WTC11 (cell line): Measurements from ENCODE around the gene FBLN2. TPM values are rescaled to one million over a fixed set of nuclear protein-coding genes. Genes with fewer than 3 reads are reported as not detected.

ENCODE experiments used
- ATAC-seq: fragments of 200-7000 bp; cut with Tn5 transposase; 2 replicates; pipeline ENCODE4 v1.10.0; 2021; ENCODE audit warnings: mild to moderate bottlenecking, moderate library complexity
- CTCF ChIA-PET: fragments of 300-600 bp; sonication (Branson Sonifier 250); formaldehyde crosslinking; loops from one replicate; lab custom pipeline; 2021; ENCODE audit warnings: antibody characterized with exemption; lab: Charles Lee
- POLR2A ChIA-PET: fragments of 350-600 bp; sonication (Branson Sonifier 250); formaldehyde crosslinking; loops from one replicate; lab custom pipeline; 2021; ENCODE audit warnings: antibody characterized with exemption; lab: Charles Lee
- DNase-seq: peaks from one replicate; pipeline ENCODE4 v3.0.0; 2021; ENCODE audit warnings: low spot score
- H3K27ac Mint-ChIP-seq: 2 replicates; pipeline ENCODE4 v1.8.0; 2021; ENCODE audit warnings: mixed read lengths
- H3K27me3 Mint-ChIP-seq: 2 replicates; pipeline ENCODE4 v1.8.0; 2021; ENCODE audit warnings: low read depth, mild to moderate bottlenecking, moderate library complexity, mixed read lengths
- H3K36me3 Mint-ChIP-seq: 2 replicates; pipeline ENCODE4 v1.8.0; 2021; ENCODE audit warnings: mixed read lengths
- H3K4me1 Mint-ChIP-seq: 2 replicates; pipeline ENCODE4 v1.8.0; 2022; ENCODE audit warnings: mixed read lengths
- H3K4me3 Mint-ChIP-seq: 2 replicates; pipeline ENCODE4 v1.8.0; 2021; ENCODE audit warnings: mild to moderate bottlenecking, moderate library complexity, mixed read lengths
- H3K9me3 Mint-ChIP-seq: 2 replicates; pipeline ENCODE4 v1.8.0; 2021; ENCODE audit warnings: mixed read lengths
- CTCF ChIP-seq: fragments of 200-600 bp; IDR thresholded peaks from 2 replicates; pipeline ENCODE4 v1.8.0; 2022; ENCODE audit warnings: antibody characterized with exemption
- FOXK1 ChIP-seq: sonication (generic); formaldehyde crosslinking; IDR thresholded peaks from 2 replicates; pipeline ENCODE4 v1.8.0; 2022; ENCODE audit warnings: mild to moderate bottlenecking, moderate library complexity, missing genetic modification reagents
- FOXP1 ChIP-seq: sonication (generic); formaldehyde crosslinking; IDR thresholded peaks from 2 replicates; pipeline ENCODE4 v1.8.0; 2022; ENCODE audit warnings: missing genetic modification reagents, mild to moderate bottlenecking, moderate library complexity, borderline replicate concordance
- GTF2I ChIP-seq: fragments of 250-450 bp; sonication (Bioruptor Pico); conservative IDR thresholded peaks from 2 replicates; pipeline ENCODE4 v1.4.0; 2021; ENCODE audit warnings: mild to moderate bottlenecking
- IRF1 ChIP-seq: sonication (generic); formaldehyde crosslinking; IDR thresholded peaks from 2 replicates; pipeline ENCODE4 v1.8.0; 2023; ENCODE audit warnings: missing genetic modification reagents
- MAX ChIP-seq: sonication (generic); formaldehyde crosslinking; IDR thresholded peaks from 2 replicates; pipeline ENCODE4 v1.8.0; 2022; ENCODE audit warnings: mild to moderate bottlenecking, missing genetic modification reagents
- NFE2L1 ChIP-seq: sonication (generic); formaldehyde crosslinking; IDR thresholded peaks from 2 replicates; pipeline ENCODE4 v1.8.1; 2023; ENCODE audit warnings: missing genetic modification reagents
- NR1H2 ChIP-seq: sonication (generic); formaldehyde crosslinking; IDR thresholded peaks from 2 replicates; pipeline ENCODE4 v1.9.0; 2021; ENCODE audit warnings: mild to moderate bottlenecking, moderate library complexity, missing genetic modification reagents
- NR3C1 ChIP-seq: sonication (generic); formaldehyde crosslinking; conservative IDR thresholded peaks from 2 replicates; pipeline ENCODE4 v1.8.1; 2023; ENCODE audit warnings: low read depth, mild to moderate bottlenecking, missing genetic modification reagents
- RORB ChIP-seq: fragments of 250-450 bp; sonication (Bioruptor Pico); IDR thresholded peaks from 2 replicates; pipeline ENCODE4 v1.9.0; 2021; ENCODE audit warnings: mild to moderate bottlenecking
- SMAD3 ChIP-seq: sonication (generic); formaldehyde crosslinking; IDR thresholded peaks from 2 replicates; pipeline ENCODE4 v1.8.0; 2022; ENCODE audit warnings: missing genetic modification reagents, mild to moderate bottlenecking, borderline replicate concordance
- SMAD4 ChIP-seq: sonication (generic); formaldehyde crosslinking; IDR thresholded peaks from 2 replicates; pipeline ENCODE4 v1.8.0; 2022; ENCODE audit warnings: mild to moderate bottlenecking, missing genetic modification reagents
- USF1 ChIP-seq: sonication (generic); formaldehyde crosslinking; IDR thresholded peaks from 2 replicates; pipeline ENCODE4 v1.8.0; 2022; ENCODE audit warnings: mild to moderate bottlenecking, missing genetic modification reagents
- USF2 ChIP-seq: sonication (generic); formaldehyde crosslinking; IDR thresholded peaks from 2 replicates; pipeline ENCODE4 v1.8.1; 2023; ENCODE audit warnings: mild to moderate bottlenecking, missing genetic modification reagents, moderate library complexity
- ZMAT4 ChIP-seq: fragments of 250-450 bp; sonication (Bioruptor Pico); IDR thresholded peaks from 2 replicates; pipeline ENCODE4 v1.9.0; 2021; ENCODE audit warnings: mild to moderate bottlenecking
- ZNF396 ChIP-seq: fragments of 250-450 bp; sonication (Bioruptor Pico); IDR thresholded peaks from 2 replicates; pipeline ENCODE4 v1.8.0; 2021; ENCODE audit warnings: mild to moderate bottlenecking, moderate library complexity, borderline replicate concordance
- ZNF532 ChIP-seq: fragments of 250-450 bp; sonication (Bioruptor Pico); IDR thresholded peaks from 2 replicates; pipeline ENCODE4 v1.9.0; 2021; ENCODE audit warnings: mild to moderate bottlenecking, borderline replicate concordance
- ZNF671 ChIP-seq: fragments of 250-450 bp; sonication (Bioruptor Pico); IDR thresholded peaks from 2 replicates; pipeline ENCODE4 v1.8.0; 2021; ENCODE audit warnings: mild to moderate bottlenecking
- total RNA-seq: library from RNA; stranded (reverse); gene quantifications from 3 replicates; pipeline ENCODE4 v1.2.3, GENCODE V29; 2021

The FBLN2 gene
- total RNA-seq, 1 experiment from 2014 or later: 20.7 TPM

GRCh38 chr3:13559764-13560525, 11.0 kb downstream of the FBLN2 start (continued):
- no peak for TF ChIP-seq ZNF532 (CRISPR knock-in tag)
- TF ChIP-seq SMAD4 (CRISPR knock-in tag): no peak

- Mint-ChIP-seq H3K27me3 (no peaks in the 10 kb centered on the region), H3K36me3 (no peaks in the 10 kb centered on the region), H3K4me1 (peaks cover 21% of the 10 kb centered on the region), H3K4me3 (no peak overlapping the region), H3K27ac (no peak overlapping the region), H3K9me3 (no peaks in the 10 kb centered on the region)
- ChIA-PET CTCF (no interaction called here), POLR2A (no interaction called here)
- no peak for DNase-seq
- no peak for ATAC-seq
- TF ChIP-seq MAX (CRISPR knock-in tag) (no peak), CTCF (no peak), NFE2L1 (no peak), USF1 (CRISPR knock-in tag) (no peak), ZMAT4 (CRISPR knock-in tag) (no peak), FOXP1 (no peak), GTF2I (CRISPR knock-in tag) (no peak), NR3C1 (CRISPR knock-in tag) (no peak), NR1H2 (CRISPR knock-in tag) (no peak), SMAD4 (CRISPR knock-in tag) (no peak), ZNF671 (CRISPR knock-in tag) (no peak), USF2 (no peak), IRF1 (CRISPR knock-in tag) (no peak), ZNF396 (CRISPR knock-in tag) (no peak), SMAD3 (CRISPR knock-in tag) (no peak), FOXK1 (CRISPR knock-in tag) (no peak), RORB (CRISPR knock-in tag) (no peak)
Measured at GRCh38 chr3:13561376-13561775, 12.5 kb downstream of the FBLN2 start.
